Omental fat pad (tissue), 4 donors: ENCODE results near the gene MX2. TPM values are rescaled to one million over a fixed set of nuclear protein-coding genes. Genes with fewer than 3 reads are reported as not detected.

ENCODE experiments used
- total RNA-seq, 4 donors: library from RNA; depleted of rRNA; stranded (reverse); fragments of >200 nt; gene quantifications; one replicate each; pipeline ENCODE4 v1.1.0, GENCODE V29; 2016

The MX2 gene
- total RNA-seq, 4 donors from 2014 or later: 11.9 to 39.6 (median 28.7) TPM

Other genes starting within 250 kb of the MX2 start
- 10 to 100 TPM; 23.5 to 39.3 (median 37.0) TPM for gene BACE2, start 193.9 kb upstream of the MX2 start, total RNA-seq
- gene FAM3B, start 45.2 kb upstream of the MX2 start, total RNA-seq: 1 to 10 TPM in 2 of 4 donors, under 1 TPM in 1, not detected in 1; 0.72 to 1.8 (median 1.2) TPM
- 10 to 100 TPM in 3 of 4 donors, 1 to 10 TPM in 1; 8.5 to 87.3 (median 44.8) TPM for gene MX1, start 64.2 kb downstream of the MX2 start, total RNA-seq
- not detected for gene TMPRSS2, start 146.1 kb downstream of the MX2 start, total RNA-seq